CD4-positive, alpha-beta T cell treated with Interleukin-17A for 4 hours (primary cell): Measurements from ENCODE around the gene HID1.
"Not testable (repeated sequence)": the region's sequence is repeated elsewhere in the genome, so short reads cannot be mapped to it uniquely, and the experiment has no call there.

Experiments
- DNase-seq: peaks from one replicate; pipeline ENCODE4 v3.0.0-alpha.2; 2020; ENCODE audit warnings: mixed read lengths

HID1 gene

GRCh38 chr17:74921026-74921681 lies 51.4 kb downstream of the HID1 start:
- DNase-seq, result no peak

DNA sequence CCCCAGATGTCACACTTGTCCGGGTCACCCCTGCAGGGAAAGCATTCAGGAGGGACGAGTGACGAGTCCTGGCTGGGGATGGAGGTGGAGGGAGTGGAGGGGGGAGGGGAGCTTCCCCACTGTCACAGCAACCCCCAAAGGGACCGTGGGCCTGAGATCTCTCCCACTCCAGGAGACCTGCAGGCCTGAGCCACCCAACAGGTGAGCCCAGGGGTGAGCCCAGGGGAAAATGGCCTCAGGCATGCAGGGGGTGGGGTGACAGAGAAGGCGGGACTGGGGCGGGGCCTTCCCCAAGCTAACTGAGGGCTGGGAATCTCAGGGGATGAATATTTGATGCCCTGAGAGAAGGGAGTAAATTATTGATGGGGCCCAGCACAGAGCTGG lies 51.9 kb downstream of the HID1 start:
- no peak for DNase-seq

DNA sequence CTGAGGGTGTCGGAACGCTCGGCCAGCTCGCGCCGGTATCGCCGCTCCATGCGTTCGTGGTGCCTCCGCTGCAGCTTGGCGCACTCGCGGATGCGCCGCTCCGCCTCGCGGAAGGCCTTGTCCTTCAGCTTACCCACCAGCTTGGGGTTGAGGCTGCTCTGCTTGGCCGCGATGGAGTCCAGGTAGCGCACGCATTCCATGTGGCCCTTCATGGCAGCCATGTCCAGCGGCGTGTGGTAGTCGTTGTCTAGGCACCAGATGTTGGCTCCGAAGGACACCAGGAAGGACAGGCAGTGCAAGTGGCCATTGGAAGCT lies 52.3 kb downstream of the HID1 start:
- no peak for DNase-seq

DNA sequence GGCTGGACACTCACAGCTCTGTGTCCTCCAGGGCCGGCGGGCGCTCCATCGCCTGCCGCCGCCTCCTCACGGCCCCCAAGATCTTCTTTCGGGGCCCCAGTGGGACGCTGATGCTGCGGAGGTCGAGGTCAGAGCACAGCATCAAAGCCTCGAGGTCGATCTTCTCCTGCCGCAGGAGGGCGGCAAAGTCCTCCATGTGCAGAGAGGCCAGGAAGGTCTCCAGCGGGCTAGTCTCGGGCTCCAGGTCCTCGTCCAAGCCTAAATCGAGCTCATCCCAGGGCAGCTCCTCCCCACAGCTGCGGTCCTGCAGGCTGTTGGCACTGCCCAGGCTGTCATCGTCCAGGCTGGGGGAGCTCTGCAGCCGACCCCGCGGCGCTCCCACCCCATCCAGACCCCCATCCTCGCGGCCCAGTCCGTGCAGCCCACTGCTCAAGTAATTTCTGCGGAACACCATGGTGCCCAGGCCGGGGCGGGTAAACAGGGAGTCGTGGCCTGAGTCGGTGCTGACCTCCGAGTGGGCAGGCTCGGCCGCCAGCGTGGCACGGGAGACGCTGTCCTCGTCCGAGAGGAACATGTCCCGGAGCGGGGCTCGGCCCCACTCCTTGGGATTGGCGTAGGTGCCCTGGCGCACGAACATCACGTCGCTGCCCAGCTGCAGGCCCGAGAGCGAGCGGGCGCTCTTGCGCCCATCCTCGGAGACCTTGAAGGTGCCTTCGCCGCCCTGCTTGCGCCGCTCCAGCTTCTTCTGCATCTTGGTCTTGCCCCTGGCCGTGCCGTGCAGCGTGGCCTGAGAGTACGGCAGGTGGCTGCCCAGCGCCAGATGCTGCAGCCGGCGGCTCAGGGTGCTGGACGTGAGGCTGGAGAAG lies 52.9 kb downstream of the HID1 start:
- no peak for DNase-seq

GRCh38 chr17:74918906-74919305 lies 53.7 kb downstream of the HID1 start:
- no peak for DNase-seq

- DNase-seq, result no peak
Observed at GRCh38 chr17:74917430-74917829, 55.1 kb downstream of the HID1 start.

DNA sequence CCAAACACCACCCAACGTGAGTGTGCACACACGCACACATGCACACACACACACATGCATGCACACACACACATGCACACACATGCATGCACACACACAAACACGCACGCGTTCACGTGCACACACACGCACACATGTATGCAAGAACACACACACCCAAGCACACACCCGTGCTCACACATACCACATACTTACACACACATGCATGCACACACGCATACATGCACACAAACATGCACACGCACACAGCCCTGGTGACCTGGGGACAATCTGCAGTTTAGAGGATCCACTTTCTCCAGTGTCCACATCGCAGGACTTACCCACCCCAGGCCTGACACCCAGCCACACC lies 55.7 kb downstream of the HID1 start:
- DNase-seq, result no peak

GRCh38 chr17:74916136-74916850 lies 56.3 kb downstream of the HID1 start:
- no peak for DNase-seq

GRCh38 chr17:74911423-74911822 lies 61.1 kb downstream of the HID1 start:
- not testable (repeated sequence) for DNase-seq

DNA sequence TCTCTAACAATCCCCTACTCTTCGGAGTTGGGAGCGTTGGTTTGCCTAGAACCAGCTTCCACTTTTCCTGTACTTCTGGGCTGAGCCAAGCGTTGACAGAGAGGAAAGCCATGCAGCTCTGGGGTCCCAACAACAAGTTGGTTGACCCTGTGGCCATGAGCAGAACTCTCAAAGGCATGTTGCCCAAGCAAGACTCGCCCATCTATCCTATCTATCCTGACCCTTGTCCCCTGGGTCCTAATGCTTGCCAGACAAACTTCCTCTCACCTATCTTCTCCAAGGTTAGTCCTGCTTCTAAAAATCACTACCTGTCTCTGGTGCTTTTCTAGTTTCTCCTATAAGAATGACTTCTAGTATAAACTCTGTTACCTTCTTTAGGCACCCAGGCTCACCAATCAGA lies 63.5 kb downstream of the HID1 start:
- DNase-seq, result not testable (repeated sequence)

DNA sequence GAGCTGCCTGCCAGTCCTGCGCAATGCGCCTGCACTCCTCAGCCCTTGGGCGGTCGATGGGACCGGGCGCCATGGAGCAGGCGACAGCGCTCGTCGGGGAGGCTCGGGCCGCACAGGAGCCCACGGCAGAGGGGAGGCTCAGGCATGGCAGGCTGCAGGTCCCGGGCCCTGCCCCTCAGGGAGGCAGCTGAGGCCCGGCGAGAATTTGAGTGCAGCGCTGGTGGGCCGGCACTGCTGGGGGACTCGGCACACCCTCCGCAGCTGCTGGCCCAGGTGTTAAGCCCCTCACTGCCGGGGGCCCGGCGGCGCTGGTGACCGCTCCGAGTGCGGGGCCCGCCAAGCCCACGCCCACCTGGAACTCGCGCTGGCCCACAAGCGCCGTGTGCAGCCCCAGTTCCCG lies 65.5 kb downstream of the HID1 start:
- no peak for DNase-seq

GRCh38 chr17:74906214-74906793 lies 66.3 kb downstream of the HID1 start:
- DNase-seq, result not testable (repeated sequence)

DNA sequence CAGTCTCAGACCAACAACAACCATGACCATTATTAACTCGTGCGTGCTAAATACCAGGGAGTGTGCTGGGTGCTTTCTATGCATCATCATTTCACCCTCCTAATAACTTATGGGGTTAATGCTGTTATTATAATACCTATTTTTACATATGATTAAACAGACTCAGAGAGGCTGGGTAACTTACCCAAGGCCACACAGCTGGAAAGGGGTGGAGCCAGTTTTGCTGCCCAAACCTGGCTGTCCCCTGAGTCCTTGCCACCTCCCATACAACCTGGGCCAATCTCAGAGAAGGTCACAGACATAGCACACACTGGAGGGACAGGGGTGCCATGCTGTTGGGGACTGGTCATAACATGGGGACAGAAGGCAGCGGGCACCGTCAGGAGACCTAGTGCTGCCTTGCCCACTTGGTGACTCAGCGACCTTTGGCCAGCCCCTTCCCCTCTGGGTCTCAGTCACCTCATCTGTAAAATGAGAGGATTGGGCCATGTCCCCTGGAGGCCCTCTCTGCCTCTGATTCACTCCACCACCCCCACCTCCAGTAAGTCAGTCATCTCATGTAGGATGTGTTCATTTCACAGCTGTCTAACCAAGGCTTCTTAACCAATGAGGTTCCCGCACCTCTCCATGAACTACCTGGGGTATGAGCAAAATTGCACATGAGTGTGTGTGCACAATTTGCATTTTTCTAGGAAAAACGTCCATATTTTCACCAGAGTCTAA lies 67.7 kb downstream of the HID1 start:
- no peak for DNase-seq

DNA sequence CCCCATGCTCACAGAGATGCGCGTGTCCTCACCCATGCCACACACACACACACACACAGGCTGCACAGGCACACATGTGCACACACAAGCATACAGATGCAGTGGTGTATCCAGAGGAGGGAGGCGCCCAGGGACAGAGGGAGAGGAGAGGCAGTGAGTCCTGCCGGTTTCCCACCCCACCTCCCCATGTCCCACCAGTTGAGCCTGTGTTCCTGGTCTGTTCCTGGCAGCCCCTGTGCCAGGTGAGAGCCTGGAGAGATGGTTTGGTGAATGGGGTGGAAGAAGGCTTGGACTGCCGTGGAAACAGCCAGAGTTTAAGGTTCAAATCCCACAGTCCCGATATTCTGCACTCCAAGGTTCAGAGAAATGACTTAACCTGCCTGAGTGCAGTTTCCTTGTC lies 68.9 kb downstream of the HID1 start:
- no peak for DNase-seq

DNA sequence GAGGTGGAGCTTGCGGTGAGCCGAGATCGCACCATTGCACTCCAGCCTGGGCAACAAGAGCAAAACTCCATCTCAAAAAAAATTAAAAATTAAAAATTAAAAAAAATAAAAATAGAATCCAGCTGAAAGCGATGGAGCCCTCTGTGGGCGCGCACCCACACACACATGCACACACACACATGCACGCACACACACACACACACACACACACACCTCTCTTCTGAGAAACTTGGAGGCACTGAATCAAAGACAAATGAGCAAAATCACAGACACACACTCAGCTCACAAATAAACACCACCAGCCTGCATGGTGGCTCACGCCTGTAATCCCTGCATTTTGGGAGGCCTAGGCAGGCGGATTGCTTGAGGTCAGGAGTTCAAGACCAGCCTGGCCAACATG lies 69.5 kb downstream of the HID1 start:
- DNase-seq, result no peak

DNA sequence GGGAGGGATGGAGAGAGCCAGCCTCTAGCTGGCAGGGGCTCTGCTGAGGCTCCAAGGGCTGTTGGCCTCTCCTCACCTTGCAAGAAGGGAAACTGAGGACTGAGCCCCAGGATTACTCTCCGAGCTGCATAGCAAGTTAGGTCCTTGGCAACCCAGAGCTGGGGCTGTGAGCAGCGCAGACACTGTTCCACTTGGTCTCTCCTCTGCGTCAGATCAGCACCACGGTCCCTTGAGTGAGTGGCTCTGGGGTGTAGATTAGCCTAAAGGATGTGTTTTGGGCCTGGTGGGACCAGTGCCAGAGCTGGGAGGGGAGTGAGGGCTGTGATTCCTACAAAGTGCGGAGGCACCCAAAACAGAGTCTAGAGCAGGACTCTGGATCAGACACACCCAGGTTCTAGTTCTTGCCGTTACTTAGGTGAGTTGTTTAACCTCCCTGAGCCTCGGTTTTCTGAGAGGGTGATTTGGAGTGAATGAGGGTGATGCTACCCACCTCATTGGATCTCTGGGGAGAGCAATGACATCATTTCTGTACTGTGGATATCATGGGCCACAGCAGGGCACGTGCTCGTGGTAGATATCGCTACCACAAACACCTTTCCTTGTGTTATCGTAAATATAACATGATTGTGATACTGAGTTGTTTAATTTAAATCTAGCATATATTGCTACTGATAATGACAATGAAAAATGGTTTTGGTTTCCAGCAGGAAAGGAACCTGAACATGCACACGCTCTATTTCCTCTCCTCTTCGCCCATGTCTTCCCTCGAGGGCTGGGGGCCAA lies 71.0 kb downstream of the HID1 start:
- no peak for DNase-seq
